Stimulated activated CD4-positive, alpha-beta T cell treated with anti-CD3 and anti-CD28 coated beads, Interleukin-15, amount 100 ng/mL, for 1 hour (primary cell): Measurements from ENCODE around the gene B3GAT1.

Source experiments
- DNase-seq, 2 donors: peaks; one replicate each; pipeline ENCODE4 v3.0.0-alpha.2; 2020; ENCODE audit warnings: low read depth in 1 of 2, low spot score in 1 of 2

B3GAT1 gene

GRCh38 chr11:134392953-134393615, 19.0 kb downstream of the B3GAT1 start:
- no peak for DNase-seq

DNA sequence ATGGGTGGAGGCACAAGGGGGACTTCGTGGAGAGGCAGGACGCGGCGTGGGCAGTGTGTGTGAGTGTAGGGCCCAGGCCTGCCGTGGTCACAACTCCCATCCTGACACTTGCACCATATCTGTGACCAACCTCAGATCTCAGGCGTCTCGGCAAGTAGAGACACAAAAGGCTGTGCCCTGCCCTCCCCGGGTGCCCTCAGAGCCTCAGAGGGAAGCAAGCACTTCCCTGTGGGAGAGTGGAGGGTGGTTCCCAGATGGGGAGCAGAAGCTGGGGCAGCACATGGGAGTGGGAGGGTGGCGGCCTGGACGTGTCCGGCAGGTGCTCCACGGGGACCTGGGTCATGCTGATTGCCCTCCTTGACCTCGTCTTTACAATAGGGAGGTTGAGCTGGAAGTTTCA, 20.4 kb downstream of the B3GAT1 start:
- no peak for DNase-seq

DNA sequence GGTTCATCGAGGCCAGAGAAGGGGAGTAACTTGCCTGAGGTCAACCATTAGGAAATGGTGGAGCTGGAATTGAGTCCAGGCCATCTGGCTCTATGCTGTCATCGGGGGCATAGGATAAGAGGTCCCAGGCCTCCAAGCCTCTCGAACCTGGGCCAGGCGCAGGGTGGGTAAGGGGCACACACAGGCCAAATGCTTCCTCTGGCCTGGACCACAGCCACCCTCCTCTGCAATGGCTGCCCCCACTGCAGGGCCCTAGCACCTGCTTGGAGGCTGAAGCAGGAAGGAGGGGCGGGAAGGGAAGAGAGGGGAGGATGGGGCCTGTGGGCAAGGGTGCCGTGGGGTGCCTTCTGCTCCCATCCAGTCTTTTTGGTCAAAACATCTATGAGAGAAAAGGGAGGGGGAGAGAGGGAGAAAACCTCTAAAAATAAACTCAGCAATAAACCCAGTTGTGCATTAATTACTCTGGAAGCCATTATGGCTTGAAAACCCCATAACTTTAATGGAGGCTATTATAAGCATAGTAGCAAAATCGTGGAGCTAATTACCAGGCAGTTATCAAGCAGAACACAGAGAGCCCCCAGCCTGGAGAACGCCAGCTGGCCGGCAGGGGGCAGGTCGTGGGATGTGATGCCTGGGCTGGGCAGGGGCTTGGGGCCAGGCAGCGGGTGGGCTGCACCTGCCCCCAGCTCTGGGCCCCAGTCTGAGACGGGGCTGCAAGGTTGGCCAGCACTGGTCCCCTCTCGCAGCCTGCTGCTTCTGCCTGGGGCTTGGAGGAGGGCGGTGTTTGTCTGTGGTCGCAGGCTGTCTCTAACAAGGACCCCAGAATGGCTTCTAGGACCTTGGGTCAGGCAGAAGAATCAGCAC, 21.1 kb downstream of the B3GAT1 start:
- no peak for DNase-seq

GRCh38 chr11:134389464-134390180, 22.4 kb downstream of the B3GAT1 start:
- DNase-seq: no peak

GRCh38 chr11:134388590-134388989, 23.5 kb downstream of the B3GAT1 start:
- DNase-seq: no peak

- DNase-seq: no peak
These were observed 24.5 kb downstream of the B3GAT1 start for GRCh38 chr11:134387501-134387900.

DNA sequence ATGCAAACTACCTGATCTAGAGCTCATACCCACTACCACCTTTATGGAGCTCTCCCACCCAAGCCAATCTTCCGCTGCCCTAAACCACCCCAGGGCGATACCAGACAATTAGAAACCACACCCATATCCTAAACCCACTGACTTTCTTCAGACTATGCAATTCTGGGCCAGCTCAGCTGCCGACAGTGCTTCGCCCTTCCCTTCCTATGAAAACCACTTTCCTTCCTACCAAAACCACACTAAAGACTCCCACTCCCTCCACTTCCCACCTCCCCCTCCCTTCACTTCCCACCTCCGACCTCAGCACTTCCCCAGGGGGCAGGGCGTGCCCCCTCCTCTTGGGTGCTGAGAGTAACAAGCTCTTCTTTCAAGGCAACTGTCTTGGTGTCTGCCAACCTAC, 25.1 kb downstream of the B3GAT1 start:
- DNase-seq: no peak

- no peak for DNase-seq
These were observed 26.1 kb downstream of the B3GAT1 start for GRCh38 chr11:134385774-134386565.

DNA sequence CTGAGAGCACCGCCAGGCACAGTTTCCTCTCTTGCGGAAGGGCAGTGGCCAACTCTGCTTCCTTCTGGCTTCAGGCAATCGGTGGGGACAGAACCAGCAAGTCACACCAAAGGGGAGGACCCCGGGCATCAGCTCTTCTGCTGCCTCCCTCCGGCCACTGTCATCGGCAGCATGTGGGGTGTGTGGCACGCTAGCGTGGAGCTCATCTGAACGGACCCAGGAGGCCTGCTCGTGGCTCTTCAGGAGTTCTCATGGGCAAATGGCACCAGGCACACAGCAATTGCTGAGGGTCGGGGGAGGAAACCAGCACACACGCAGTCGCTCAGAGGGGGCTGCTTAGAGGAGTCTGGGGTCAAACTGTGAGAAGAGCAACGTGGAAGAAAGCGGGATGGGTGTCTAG, 26.9 kb downstream of the B3GAT1 start:
- no peak for DNase-seq

DNA sequence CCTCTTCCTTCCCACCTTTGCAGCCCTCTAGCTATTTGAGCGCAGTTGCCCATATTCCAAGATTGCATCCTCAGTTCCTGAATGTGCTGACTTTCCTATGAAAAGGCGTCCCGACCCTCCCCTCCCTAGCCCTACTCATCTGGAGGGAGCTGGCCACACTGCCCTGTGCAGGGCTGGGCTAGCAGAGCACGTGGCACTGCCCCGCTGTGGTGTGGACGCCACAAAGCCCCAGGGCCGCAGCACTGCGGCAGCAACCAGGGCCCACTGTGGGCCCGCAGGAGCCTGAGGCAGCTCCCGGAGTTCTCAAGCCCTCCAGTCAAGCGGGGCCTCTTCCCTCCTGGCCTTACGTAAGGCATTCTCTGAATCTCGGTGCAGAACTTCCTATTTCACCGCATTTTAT, 27.6 kb downstream of the B3GAT1 start:
- no peak for DNase-seq

DNA sequence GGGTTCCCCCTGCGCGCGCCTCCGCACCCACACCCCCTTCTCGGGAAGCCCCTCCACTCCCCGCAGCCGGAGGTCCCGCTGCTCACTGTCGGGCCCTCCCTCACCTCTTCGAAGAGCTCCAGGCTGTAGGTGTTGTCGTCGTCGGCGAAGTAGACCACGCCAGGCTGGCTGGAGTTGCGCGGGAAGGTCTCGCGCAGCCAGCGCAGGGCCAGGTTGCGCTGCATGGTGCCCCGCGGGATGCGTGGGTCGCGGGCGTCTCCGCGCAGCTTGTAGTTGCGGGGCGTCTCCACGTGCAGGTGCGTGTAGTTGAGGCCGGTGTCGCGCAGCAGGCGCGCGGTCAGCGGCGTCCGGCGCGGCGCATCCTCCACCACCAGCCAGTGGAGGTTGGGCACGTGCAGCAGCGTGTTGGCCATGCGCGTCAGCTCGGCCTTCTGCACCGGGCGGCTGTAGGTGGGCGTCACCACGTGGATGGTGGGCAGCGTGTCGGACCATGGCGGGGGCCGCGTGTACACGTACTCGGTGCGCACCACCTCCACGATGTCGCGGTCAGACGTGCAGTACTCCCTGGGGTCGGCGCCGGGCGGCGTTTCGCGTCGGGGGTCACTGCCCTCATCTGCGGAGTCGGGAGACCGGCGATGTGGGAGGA, 28.3 kb downstream of the B3GAT1 start:
- no peak for DNase-seq

DNA sequence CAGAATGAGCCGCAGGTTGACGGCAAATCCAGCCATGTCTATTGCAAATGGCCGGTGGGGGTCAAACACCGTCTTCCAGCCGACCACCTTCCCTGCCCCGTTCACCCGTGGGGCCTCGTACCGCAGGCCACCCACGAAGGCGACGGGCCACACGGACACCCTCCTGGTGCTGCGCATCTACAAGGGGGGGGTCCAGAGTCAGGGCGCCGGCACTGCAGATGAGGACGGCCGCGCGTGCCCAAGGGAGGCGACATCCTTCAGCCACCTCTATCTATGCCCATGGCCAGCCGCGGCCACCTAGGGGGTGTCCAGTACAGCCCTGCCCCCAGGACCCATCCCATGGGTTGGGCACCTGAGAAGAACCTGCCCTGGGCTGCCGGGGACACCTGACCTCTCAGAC, 29.2 kb downstream of the B3GAT1 start:
- DNase-seq: no peak

DNA sequence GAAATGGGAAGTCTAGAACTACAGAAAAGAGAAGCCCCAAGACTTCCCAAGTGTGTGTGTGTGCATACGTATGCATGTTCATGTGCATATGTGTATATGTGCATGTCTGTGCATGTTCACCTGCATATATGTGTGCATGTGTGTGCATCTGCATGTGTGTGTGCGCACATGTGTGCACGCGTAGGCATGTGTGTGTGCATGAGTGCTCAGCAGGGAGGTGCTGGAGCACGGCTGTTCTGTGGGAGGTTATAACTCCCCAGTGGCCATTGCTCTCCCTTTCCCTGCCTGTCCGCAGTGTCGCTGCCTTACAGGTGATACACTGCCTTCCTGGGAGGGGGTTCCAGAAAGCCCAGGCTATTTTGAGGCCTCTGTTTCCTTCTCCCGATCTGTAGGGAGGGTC, 29.8 kb downstream of the B3GAT1 start:
- no peak for DNase-seq

- DNase-seq: no peak
These were observed 31.3 kb downstream of the B3GAT1 start for GRCh38 chr11:134380785-134381184.

DNA sequence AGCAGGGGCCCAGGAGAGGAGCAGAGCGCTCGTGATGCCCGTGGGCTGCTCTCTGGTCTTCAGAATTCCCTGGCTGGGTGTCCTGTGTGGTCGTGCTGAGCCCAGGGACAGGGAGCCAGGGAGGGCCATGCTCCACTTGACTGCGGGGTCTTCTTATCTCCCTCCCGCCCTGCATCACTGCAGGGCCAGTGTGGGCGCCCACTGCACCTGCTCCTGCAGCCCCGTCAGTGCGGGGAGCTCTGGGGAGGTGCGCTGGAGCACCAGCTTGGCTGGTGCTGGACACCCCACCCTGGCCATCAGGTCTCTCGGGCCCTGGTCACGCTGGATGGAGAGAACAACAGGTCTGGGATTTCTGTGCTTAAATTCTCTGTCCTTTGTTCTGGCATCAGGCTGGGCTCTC, 31.8 kb downstream of the B3GAT1 start:
- DNase-seq: no peak

- DNase-seq: no peak
These were observed 32.8 kb downstream of the B3GAT1 start for GRCh38 chr11:134379241-134379640.

GRCh38 chr11:134377876-134378275, 34.2 kb downstream of the B3GAT1 start:
- no peak for DNase-seq

- no peak for DNase-seq
These were observed 35.7 kb downstream of the B3GAT1 start for GRCh38 chr11:134376150-134376921.

DNA sequence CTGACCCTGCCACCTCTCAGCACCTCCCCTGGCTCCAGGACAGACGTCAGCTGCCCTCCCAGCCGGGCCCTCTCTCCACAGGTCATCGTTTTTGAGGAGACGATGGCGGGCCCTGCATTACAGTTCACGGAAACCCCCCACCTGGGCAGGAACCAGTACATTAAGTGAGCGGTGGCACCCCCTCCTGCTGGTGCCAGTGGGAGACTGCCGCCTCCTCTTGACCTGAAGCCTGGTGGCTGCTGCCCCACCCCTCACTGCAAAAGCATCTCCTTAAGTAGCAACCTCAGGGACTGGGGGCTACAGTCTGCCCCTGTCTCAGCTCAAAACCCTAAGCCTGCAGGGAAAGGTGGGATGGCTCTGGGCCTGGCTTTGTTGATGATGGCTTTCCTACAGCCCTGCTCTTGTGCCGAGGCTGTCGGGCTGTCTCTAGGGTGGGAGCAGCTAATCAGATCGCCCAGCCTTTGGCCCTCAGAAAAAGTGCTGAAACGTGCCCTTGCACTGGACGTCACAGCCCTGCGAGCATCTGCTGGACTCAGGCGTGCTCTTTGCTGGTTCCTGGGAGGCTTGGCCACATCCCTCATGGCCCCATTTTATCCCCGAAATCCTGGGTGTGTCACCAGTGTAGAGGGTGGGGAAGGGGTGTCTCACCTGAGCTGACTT, 37.0 kb downstream of the B3GAT1 start:
- DNase-seq: no peak
